Skeletal muscle cell (primary cell): Measurements from ENCODE around the gene ADGRG1.

Experiments used
- DNase-seq: peaks from one replicate; pipeline ENCODE4 v3.0.0-alpha.2; 2010; ENCODE audit warnings: low read depth
- H3K4me3 ChIP-seq: 2 replicates; pipeline ENCODE4 v1.5.1; 2011; ENCODE audit warnings: low read depth, mild to moderate bottlenecking, control low read depth, low read length, moderate library complexity

ADGRG1 gene

DNA sequence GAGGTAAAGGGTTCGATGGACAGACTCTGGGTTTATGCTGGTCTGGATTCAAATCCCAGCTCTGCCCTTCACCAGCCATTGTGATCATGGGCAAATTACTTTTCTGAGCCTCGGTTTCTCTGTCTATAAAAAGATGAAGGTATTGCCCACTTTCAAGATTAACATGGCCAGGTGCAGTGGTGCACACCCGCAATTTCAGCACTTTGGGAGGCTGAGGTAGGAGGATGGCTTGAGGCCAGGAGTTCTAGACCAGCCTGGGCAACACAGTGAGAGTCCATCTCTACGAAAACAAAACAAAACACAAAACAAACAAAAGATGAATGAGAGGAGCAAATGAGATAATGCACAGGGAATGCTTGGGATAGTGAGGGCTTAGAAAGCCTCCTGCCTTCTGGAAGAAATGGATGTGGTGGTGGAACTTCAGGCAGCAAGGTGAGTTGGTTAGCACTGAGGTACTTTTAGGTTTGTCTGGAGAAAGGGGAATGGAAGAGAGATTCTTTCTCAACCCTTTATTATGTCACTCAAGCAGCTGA is 48.2 kb downstream of the ADGRG1 start:
- H3K4me3 ChIP-seq: no peak overlapping the region
- DNase-seq: no peak

- DNase-seq: no peak
Observed at GRCh38 chr16:57677622-57678369, 49.4 kb downstream of the ADGRG1 start.

GRCh38 chr16:57679016-57679415 is 50.6 kb downstream of the ADGRG1 start:
- no peak overlapping the region for H3K4me3 ChIP-seq
- DNase-seq: no peak

More at GRCh38 chr16:57677622-57678369, 49.4 kb downstream of the ADGRG1 start:
- H3K4me3 ChIP-seq: no peak overlapping the region

DNA sequence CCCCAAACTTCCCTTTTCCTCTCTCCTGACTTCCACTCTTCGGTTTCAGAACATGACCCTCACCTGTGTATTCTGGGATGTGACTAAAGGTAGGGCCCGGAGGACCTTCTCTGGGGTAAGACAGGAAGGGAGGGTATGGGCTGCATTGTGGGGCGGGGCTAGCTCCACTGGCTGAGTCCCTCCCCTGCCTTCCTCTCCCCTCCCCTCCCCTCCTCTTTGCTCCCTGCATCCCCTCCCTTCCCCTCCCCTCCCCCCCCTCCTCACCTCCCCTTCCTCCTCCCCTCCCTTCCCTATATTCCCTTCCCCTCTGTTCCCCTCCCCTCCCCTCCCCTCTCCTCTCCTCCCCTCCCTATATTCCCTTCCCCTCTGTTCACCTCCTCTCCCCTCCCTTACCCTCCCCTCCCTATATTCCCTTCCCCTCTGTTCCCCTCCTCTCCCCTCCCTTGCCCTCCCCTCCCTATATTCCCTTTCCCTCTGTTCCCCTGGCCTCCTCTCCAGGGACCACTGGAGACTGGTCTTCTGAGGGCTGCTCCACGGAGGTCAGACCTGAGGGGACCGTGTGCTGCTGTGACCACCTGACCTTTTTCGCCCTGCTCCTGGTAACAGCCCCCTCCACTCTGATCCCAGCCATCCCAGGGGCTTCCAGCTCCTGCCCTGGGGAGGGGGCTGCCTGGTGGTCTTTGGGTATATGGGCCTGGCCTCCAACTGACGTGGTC is 51.5 kb downstream of the ADGRG1 start:
- no peak for DNase-seq
- H3K4me3 ChIP-seq: no peak overlapping the region

DNA sequence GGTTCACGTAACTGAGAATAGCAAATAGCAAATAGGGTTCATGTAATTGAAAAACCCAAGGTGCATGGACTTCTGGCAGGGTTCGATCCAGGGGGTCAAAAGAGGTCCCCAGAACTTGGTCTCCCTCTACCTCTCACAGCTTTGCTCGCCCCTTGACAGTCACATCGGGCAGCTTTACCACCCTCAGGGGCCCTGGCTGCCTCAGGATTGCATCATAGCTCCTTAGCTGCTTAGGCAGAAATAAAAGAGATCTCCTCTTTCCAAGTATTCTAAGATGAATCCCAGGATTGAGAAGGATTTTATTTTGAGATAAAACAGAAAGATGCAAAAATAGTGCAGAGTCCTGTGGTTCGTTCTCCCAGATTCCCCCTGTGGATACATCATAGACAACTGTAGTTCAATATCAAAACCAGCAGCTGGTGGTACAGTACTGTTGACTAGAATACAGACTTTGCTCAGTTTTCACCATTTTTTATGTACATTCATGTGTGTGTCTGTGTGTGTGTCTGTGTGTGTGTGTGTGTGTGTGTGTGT is 52.5 kb downstream of the ADGRG1 start:
- no peak for DNase-seq
- H3K4me3 ChIP-seq: no peak overlapping the region

GRCh38 chr16:57681950-57682728 is 53.7 kb downstream of the ADGRG1 start:
- no peak for DNase-seq
- H3K4me3 ChIP-seq: no peak overlapping the region

DNA sequence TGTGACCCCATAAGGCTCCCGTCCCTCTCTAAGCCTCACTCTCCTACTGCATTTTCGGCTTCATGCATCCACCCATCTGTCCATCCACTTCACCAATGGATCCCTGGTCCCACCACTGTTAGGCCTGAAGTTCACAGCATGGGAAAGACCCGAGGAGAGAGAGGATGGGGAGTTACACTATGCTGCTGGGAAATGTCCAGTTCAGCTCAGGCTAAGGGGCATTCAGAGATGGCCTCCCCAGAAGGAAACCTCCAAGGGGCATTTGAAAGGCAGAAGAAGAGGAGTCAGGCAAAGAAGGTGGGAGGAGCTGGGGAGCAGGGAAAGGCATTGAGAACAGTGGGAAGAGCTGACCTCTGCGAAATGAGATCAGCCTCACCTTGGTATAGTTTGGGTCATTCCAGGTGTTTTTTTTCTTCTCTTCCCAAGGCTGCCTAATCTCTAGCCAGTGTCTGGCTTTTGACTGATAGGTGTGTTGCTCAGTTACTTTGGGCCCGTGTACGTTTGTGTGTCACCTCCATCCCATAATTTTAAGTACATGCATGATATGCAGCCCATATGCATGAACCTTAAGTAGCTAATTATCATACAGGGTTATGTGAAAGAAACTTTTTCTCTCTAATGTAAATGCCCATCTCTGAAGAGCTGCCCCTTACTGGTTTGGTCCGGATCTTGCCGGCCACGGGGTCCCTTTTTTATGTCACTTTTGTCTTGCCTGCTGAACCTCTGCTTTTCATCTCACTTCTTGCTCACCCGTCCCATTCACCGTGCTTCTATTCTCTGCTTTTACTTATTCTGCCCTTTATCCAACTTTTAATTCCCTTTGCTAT is 54.6 kb downstream of the ADGRG1 start:
- no peak overlapping the region for H3K4me3 ChIP-seq
- DNase-seq: no peak

DNA sequence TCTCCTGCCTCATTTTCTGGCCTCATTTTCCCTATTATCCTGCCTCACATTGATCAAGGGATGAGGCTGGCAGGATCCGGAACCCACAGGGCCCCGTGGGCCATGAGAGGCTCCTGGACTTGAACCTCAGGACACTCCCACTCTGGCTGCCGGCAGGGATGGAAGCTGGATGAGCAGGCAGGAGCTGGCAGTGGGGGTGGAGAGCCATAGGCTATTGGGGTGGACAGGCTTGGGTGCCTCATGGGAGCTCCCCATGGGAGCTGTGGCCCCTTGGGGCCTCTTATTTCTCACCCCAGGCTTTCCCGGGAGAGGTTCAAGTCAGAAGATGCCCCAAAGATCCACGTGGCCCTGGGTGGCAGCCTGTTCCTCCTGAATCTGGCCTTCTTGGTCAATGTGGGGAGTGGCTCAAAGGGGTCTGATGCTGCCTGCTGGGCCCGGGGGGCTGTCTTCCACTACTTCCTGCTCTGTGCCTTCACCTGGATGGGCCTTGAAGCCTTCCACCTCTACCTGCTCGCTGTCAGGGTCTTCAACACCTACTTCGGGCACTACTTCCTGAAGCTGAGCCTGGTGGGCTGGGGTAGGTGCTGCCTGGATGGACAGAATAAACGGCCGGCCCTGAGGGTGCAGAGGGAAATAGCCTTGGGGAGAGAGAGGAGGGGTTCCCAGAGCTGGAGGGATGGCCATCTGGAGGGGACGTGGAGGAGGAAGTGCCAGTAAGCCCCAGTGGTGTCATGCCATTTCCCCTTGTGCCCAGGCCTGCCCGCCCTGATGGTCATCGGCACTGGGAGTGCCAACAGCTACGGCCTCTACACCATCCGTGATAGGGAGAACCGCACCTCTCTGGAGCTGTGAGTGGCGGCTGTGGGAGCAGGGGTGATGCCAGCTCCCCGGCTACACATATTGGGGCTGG is 55.5 kb downstream of the ADGRG1 start:
- no peak overlapping the region for H3K4me3 ChIP-seq
- DNase-seq: no peak

GRCh38 chr16:57684626-57685358 is 56.4 kb downstream of the ADGRG1 start:
- DNase-seq: no peak
- H3K4me3 ChIP-seq: no peak overlapping the region

- no peak for DNase-seq
- no peak overlapping the region for H3K4me3 ChIP-seq
Observed at GRCh38 chr16:57685633-57686032, 57.2 kb downstream of the ADGRG1 start.

- DNase-seq: no peak
- no peak overlapping the region for H3K4me3 ChIP-seq
Observed at GRCh38 chr16:57686577-57686976, 58.1 kb downstream of the ADGRG1 start.

DNA sequence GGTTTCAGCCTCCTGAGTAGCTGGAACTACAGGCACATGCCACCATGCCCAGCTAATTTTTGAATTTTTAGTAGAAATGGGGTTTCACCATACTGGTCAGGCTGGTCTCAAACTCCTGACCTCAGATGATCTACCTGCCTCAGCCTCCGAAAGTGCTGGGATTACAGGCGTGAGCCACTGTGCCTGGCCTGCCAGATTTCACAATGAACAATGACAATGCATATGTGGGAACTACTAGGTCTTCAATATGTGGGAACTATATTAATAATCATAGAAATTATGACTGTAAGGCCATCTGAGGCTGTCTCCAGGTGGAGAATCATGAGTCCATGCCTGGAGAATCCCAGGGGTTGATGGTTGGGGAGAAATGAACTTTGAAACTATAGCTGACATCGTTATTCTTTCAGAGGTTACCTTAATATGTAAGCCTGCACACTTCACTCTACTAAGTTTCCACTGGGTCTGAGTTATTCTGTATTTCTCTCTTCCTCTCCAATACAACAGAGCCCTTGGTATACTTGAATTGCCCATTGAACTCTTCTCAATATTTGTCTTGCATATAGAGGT is 59.0 kb downstream of the ADGRG1 start:
- no peak for DNase-seq
- H3K4me3 ChIP-seq: no peak overlapping the region

GRCh38 chr16:57688487-57688986 is 60.1 kb downstream of the ADGRG1 start:
- DNase-seq: no peak
- H3K4me3 ChIP-seq: no peak overlapping the region

GRCh38 chr16:57688987-57689761 is 60.7 kb downstream of the ADGRG1 start:
- no peak overlapping the region for H3K4me3 ChIP-seq
- no peak for DNase-seq

DNA sequence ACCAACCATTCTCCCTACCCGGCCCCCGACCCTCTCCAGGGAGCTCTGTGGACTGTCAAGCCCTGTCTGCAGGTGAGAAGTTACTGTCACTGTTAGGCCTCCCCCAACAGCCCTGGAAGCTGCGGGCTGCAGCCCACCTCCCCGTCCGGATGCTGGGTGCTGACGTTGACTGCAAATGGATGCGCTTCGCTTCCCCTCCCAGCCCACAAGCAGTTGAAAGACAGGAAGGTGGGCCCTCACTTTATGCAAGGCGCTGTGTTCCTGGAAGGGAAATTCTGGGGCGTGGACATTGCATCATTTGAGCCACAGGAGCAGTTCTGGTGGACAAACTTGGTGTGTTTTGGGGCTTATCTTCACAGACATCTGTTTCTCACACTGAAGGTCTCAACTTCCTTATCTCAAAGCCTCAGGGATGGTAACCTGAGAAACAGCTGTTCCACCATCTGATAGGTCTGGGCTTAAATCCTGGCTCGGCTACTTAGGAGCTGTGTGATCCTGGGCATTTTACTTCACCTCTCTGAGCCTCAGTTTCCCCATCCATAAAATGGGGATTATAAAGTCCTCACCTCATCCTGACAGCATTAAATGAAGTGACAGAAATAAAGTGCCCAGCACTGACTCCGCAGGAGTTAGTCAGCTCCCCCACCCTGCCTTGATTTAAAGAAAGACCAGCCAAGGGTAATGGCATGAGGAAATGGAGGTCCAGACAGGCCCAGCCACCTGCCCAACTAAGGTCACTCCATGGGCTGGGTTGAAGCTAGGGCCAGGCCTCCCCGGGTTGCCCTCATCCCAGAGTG is 61.5 kb downstream of the ADGRG1 start:
- DNase-seq: no peak
- H3K4me3 ChIP-seq: no peak overlapping the region
